Esophagus muscularis mucosa (tissue), 4 donors: Measurements from ENCODE around the gene LIX1L. TPM values are rescaled to one million over a fixed set of nuclear protein-coding genes. Genes with fewer than 3 reads are reported as not detected.

ENCODE experiments used
- DNase-seq: peaks from one replicate; pipeline ENCODE4 v3.0.0-alpha.2; 2017; ENCODE audit errors: extremely low spot score
- H3K27ac ChIP-seq, 4 donors: fragments of 200-600 bp; sonication (generic); replicated peaks in 1 of 4; 1 replicate in 3 of 4; 2 replicates in 1 of 4; pipeline ENCODE4 v1.5.1; 2016 to 2019; ENCODE audit warnings: mild to moderate bottlenecking in 1 of 4
- H3K27me3 ChIP-seq, 4 donors: fragments of 200-600 bp; sonication (generic); one replicate each; pipeline versions ENCODE4 v1.5.1 to v1.6.0; 2016 to 2019
- H3K36me3 ChIP-seq, 4 donors: fragments of 200-600 bp; sonication (generic); one replicate each; pipeline ENCODE4 v1.5.1; 2016 to 2019
- H3K4me1 ChIP-seq, 4 donors: fragments of 200-600 bp; sonication (generic); one replicate each; pipeline ENCODE4 v1.5.1; 2016 to 2019
- H3K4me3 ChIP-seq, 4 donors: fragments of 200-600 bp; sonication (generic); 1 replicate in 2 of 4; 2 replicates in 2 of 4; pipeline ENCODE4 v1.5.1; 2016 to 2019; ENCODE audit warnings: mild to moderate bottlenecking in 4 of 4, moderate library complexity in 1 of 4
- H3K9me3 ChIP-seq, 4 donors: fragments of 200-600 bp; sonication (generic); 1 replicate in 3 of 4; 2 replicates in 1 of 4; pipeline ENCODE4 v1.5.1; 2016 to 2019
- CTCF ChIP-seq, 3 experiments: fragments of 200-600 bp in 2 of 3; fragments of 450-650 bp in 1 of 3; sonication (generic) in 2 of 3; IDR thresholded peaks; one replicate each; pipeline ENCODE4 v1.5.1; 2017 to 2019; ENCODE audit warnings: antibody characterized with exemption in 3 of 3, mild to moderate bottlenecking in 2 of 3, moderate library complexity in 1 of 3
- EP300 ChIP-seq: sonication (generic); formaldehyde crosslinking; IDR thresholded peaks from one replicate; pipeline ENCODE4 v1.6.1; 2017; ENCODE audit warnings: antibody characterized with exemption
- POLR2A ChIP-seq: fragments of 450-650 bp; IDR thresholded peaks from one replicate; pipeline ENCODE4 v1.6.1; 2017; ENCODE audit warnings: antibody characterized with exemption, moderate library complexity, mild to moderate bottlenecking, low read depth
- POLR2AphosphoS5 ChIP-seq, 2 donors: sonication (generic); formaldehyde crosslinking; IDR thresholded peaks; one replicate each; pipeline ENCODE4 v1.6.1; 2017; ENCODE audit warnings: antibody characterized with exemption in 2 of 2
- WGBS: methylation state at CpG from one replicate; pipeline ENCODE4 v1.1.5; 2018; 5-methylcytosine and 5-hydroxymethylcytosine counted together
- intact Hi-C: fragments of 100-400 bp; cut with DNase I; formaldehyde crosslinking; loops from one replicate; pipeline ENCODE4 v1.15.1; 2023
- total RNA-seq, 4 donors: library from RNA; depleted of rRNA; stranded (reverse); fragments of >200 nt; gene quantifications; one replicate each; pipeline versions ENCODE4 v1.1.0 to v1.2.1, GENCODE V29; 2016

Gene LIX1L
- total RNA-seq, 4 donors from 2014 or later, result 33.2 to 55.0 (median 41.7) TPM

GRCh38 chr1:145994391-145995120, 36.7 kb upstream of the LIX1L start:
- no peak for DNase-seq
- no peaks in the 10 kb centered on the region for H3K9me3 ChIP-seq
- peak overlapping the region; percentile 94 to 96 (median 96) for H3K27ac ChIP-seq
- H3K36me3 ChIP-seq, result peaks cover 31 to 43% (median 36%) of the 10 kb centered on the region in 4 donors
- intact Hi-C loops, result no loop called here
- TF ChIP-seq EP300, result no peak
- peak in 1 of 2 donors; percentile 82 for TF ChIP-seq POLR2AphosphoS5 (IDR thresholded peaks at IDR 0.05)
- no peak for TF ChIP-seq CTCF (IDR thresholded peaks at IDR 0.05)
- peaks cover 25 to 52% (median 42%) of the 10 kb centered on the region in 4 donors for H3K4me1 ChIP-seq
- no peaks in the 10 kb centered on the region for H3K27me3 ChIP-seq
- H3K4me3 ChIP-seq, result peak overlapping the region; percentile 70 to 85 (median 80)
- 4% methylated on average over 10 of the region's 10 CpGs for WGBS

- no peak for TF ChIP-seq POLR2A
- no peak for TF ChIP-seq EP300
- no peak for TF ChIP-seq CTCF (IDR thresholded peaks at IDR 0.05)
- peak in 1 of 2 donors; percentile 35 for TF ChIP-seq POLR2AphosphoS5 (IDR thresholded peaks at IDR 0.05)
- H3K27me3 ChIP-seq, result no peaks in the 10 kb centered on the region
- no peaks in the 10 kb centered on the region for H3K9me3 ChIP-seq
- WGBS, result 10% methylated on average over 6 of the region's 6 CpGs
- intact Hi-C loops, result no loop called here
- no peak for DNase-seq
- H3K4me1 ChIP-seq, result peaks cover 18 to 44% (median 36%) of the 10 kb centered on the region in 4 donors
- H3K27ac ChIP-seq, result peak overlapping the region; percentile 94 to 96 (median 96)
- H3K4me3 ChIP-seq, result peak overlapping the region; percentile 70 to 85 (median 80)
- peaks cover 31 to 43% (median 36%) of the 10 kb centered on the region in 4 donors for H3K36me3 ChIP-seq
Observed at GRCh38 chr1:145993618-145994390, 36.0 kb upstream of the LIX1L start.

- no peak for TF ChIP-seq POLR2A
- no peak for TF ChIP-seq POLR2AphosphoS5 (IDR thresholded peaks at IDR 0.05)
- TF ChIP-seq EP300, result no peak
- no peak for TF ChIP-seq CTCF (IDR thresholded peaks at IDR 0.05)
- no peaks in the 10 kb centered on the region for H3K9me3 ChIP-seq
- DNase-seq, result no peak
- H3K4me3 ChIP-seq, result peak overlapping the region; percentile 70 to 85 (median 80)
- H3K27ac ChIP-seq, result peak overlapping the region; percentile 94 to 96 (median 96)
- H3K27me3 ChIP-seq, result no peaks in the 10 kb centered on the region
- peaks cover 31 to 43% (median 36%) of the 10 kb centered on the region in 4 donors for H3K36me3 ChIP-seq
- WGBS, result 24% methylated on average over 5 of the region's 5 CpGs
- peaks cover 13 to 38% (median 31%) of the 10 kb centered on the region in 4 donors for H3K4me1 ChIP-seq
- intact Hi-C loops, result no loop called here
Observed at GRCh38 chr1:145992958-145993617, 35.3 kb upstream of the LIX1L start.

GRCh38 chr1:145992502-145992936, 34.7 kb upstream of the LIX1L start:
- Histone ChIP-seq H3K27ac (peak overlapping the region; percentile 94 to 96 (median 96)), H3K4me3 (peak overlapping the region; percentile 70 to 85 (median 80)), H3K9me3 (no peaks in the 10 kb centered on the region), H3K4me1 (peaks cover 13 to 43% (median 29%) of the 10 kb centered on the region in 4 donors), H3K27me3 (no peaks in the 10 kb centered on the region), H3K36me3 (peaks cover 31 to 43% (median 36%) of the 10 kb centered on the region in 4 donors)
- DNase-seq, result no peak
- TF ChIP-seq CTCF (IDR thresholded peaks at IDR 0.05), result no peak
- TF ChIP-seq POLR2AphosphoS5 (IDR thresholded peaks at IDR 0.05), result peak in 1 of 2 donors; percentile 50
- 44% methylated on average over 1 of the region's 1 CpG for WGBS
- intact Hi-C loops, result no loop called here
